ENCODE measurements around the gene ARID1A.
A peak's percentile ranks its signal among the peaks of the same experiment; 100 is the strongest.

Gene ARID1A

GRCh38 chr1:26771285-26771642 is 75.4 kb downstream of the ARID1A start:
- Histone ChIP-seq H3K27ac (ENCODE audit: low read depth, low read length) (peak overlapping the region; percentile 63), H3K4me1 (ENCODE audit: control insufficient read depth, insufficient read depth, low read length) (no peaks in the 10 kb centered on the region), H3K36me3 (ENCODE audit: control insufficient read depth, insufficient read depth, low read length) (peaks cover 100% of the 10 kb centered on the region), H3K9ac (ENCODE audit: low read depth, low read length) (no peak overlapping the region), H3K4me3 (ENCODE audit: low read depth, low read length) (no peak overlapping the region), H3K9me3 (ENCODE audit: control insufficient read depth, insufficient read depth, low read length) (no peaks in the 10 kb centered on the region), H3K27me3 (ENCODE audit: control insufficient read depth, insufficient read depth, low read length) (no peaks in the 10 kb centered on the region)

DNA sequence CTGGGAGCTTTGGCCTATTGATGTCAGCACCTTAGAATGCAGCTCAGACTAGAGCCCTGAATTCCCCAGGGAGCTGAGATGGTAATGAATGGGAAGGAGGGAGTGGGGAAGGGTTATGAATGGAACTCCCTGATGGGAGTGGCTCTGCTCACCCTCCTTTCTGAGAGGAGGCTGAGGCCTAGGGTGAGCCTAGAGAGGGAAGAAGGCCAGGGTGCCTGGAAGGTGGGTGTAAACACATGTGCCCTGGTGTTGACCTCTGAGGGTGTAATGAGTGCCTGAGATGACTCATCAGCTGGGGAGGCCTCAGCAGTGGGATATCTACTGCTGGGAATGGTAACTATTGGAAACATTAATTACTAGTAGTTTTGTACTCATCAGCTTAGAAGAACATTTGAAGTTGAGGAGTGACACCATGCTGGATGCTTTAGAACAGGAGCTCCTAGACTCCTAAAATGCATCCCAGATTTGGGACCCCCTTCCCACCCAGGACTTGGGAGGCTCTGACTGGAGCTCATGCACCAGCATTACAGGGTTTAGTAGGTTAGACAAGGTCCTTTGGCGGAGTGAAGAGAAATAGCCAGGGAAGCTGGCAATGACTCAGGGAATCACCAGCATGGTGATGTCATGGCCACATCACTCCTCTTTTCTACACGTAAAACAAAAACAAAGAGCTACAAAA is 76.0 kb downstream of the ARID1A start:
- peak overlapping the region; percentile 67 for H3K27ac ChIP-seq (ENCODE audit: low read depth, low read length)
- no peak overlapping the region for H3K4me3 ChIP-seq (ENCODE audit: low read depth, low read length)
- no peaks in the 10 kb centered on the region for H3K9me3 ChIP-seq (ENCODE audit: control insufficient read depth, insufficient read depth, low read length)
- no peaks in the 10 kb centered on the region for H3K27me3 ChIP-seq (ENCODE audit: control insufficient read depth, insufficient read depth, low read length)
- no peak overlapping the region for H3K9ac ChIP-seq (ENCODE audit: low read depth, low read length)
- H3K36me3 ChIP-seq (ENCODE audit: control insufficient read depth, insufficient read depth, low read length) = peaks cover 100% of the 10 kb centered on the region
- no peaks in the 10 kb centered on the region for H3K4me1 ChIP-seq (ENCODE audit: control insufficient read depth, insufficient read depth, low read length)

GRCh38 chr1:26772687-26773086 is 76.9 kb downstream of the ARID1A start:
- Histone ChIP-seq H3K4me3 (ENCODE audit: low read depth, low read length) (no peak overlapping the region), H3K9me3 (ENCODE audit: control insufficient read depth, insufficient read depth, low read length) (no peaks in the 10 kb centered on the region), H3K36me3 (ENCODE audit: control insufficient read depth, insufficient read depth, low read length) (peaks cover 100% of the 10 kb centered on the region), H3K9ac (ENCODE audit: low read depth, low read length) (no peak overlapping the region), H3K4me1 (ENCODE audit: control insufficient read depth, insufficient read depth, low read length) (no peaks in the 10 kb centered on the region), H3K27me3 (ENCODE audit: control insufficient read depth, insufficient read depth, low read length) (no peaks in the 10 kb centered on the region), H3K27ac (ENCODE audit: low read depth, low read length) (peak overlapping the region; percentile 67)

DNA sequence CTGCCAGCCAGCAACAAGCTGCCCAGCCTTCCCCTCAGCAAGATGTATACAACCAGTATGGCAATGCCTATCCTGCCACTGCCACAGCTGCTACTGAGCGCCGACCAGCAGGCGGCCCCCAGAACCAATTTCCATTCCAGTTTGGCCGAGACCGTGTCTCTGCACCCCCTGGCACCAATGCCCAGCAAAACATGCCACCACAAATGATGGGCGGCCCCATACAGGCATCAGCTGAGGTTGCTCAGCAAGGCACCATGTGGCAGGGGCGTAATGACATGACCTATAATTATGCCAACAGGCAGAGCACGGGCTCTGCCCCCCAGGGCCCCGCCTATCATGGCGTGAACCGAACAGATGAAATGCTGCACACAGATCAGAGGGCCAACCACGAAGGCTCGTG is 78.6 kb downstream of the ARID1A start:
- no peak overlapping the region for H3K9ac ChIP-seq (ENCODE audit: low read depth, low read length)
- H3K9me3 ChIP-seq (ENCODE audit: control insufficient read depth, insufficient read depth, low read length) = no peaks in the 10 kb centered on the region
- H3K4me1 ChIP-seq (ENCODE audit: control insufficient read depth, insufficient read depth, low read length) = no peaks in the 10 kb centered on the region
- peaks cover 100% of the 10 kb centered on the region for H3K36me3 ChIP-seq (ENCODE audit: control insufficient read depth, insufficient read depth, low read length)
- H3K27me3 ChIP-seq (ENCODE audit: control insufficient read depth, insufficient read depth, low read length) = no peaks in the 10 kb centered on the region
- no peak overlapping the region for H3K4me3 ChIP-seq (ENCODE audit: low read depth, low read length)
- H3K27ac ChIP-seq (ENCODE audit: low read depth, low read length) = no peak overlapping the region

- Histone ChIP-seq H3K27ac (ENCODE audit: low read depth, low read length) (no peak overlapping the region), H3K9ac (ENCODE audit: low read depth, low read length) (no peak overlapping the region), H3K9me3 (ENCODE audit: control insufficient read depth, insufficient read depth, low read length) (no peaks in the 10 kb centered on the region), H3K36me3 (ENCODE audit: control insufficient read depth, insufficient read depth, low read length) (peaks cover 100% of the 10 kb centered on the region), H3K4me3 (ENCODE audit: low read depth, low read length) (no peak overlapping the region), H3K27me3 (ENCODE audit: control insufficient read depth, insufficient read depth, low read length) (no peaks in the 10 kb centered on the region), H3K4me1 (ENCODE audit: control insufficient read depth, insufficient read depth, low read length) (no peaks in the 10 kb centered on the region)
Measured at GRCh38 chr1:26775666-26776065, 79.9 kb downstream of the ARID1A start.

DNA sequence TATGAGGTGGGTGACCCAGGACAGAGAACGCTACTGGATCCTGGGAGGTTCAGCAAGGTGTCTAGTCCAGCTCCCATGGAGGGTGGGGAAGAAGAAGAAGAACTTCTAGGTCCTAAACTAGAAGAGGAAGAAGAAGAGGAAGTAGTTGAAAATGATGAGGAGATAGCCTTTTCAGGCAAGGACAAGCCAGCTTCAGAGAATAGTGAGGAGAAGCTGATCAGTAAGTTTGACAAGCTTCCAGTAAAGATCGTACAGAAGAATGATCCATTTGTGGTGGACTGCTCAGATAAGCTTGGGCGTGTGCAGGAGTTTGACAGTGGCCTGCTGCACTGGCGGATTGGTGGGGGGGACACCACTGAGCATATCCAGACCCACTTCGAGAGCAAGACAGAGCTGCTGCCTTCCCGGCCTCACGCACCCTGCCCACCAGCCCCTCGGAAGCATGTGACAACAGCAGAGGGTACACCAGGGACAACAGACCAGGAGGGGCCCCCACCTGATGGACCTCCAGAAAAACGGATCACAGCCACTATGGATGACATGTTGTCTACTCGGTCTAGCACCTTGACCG is 83.4 kb downstream of the ARID1A start:
- Histone ChIP-seq H3K27ac (ENCODE audit: low read depth, low read length) (no peak overlapping the region), H3K4me1 (ENCODE audit: control insufficient read depth, insufficient read depth, low read length) (peaks cover 8% of the 10 kb centered on the region), H3K27me3 (ENCODE audit: control insufficient read depth, insufficient read depth, low read length) (no peaks in the 10 kb centered on the region), H3K9me3 (ENCODE audit: control insufficient read depth, insufficient read depth, low read length) (no peaks in the 10 kb centered on the region), H3K36me3 (ENCODE audit: control insufficient read depth, insufficient read depth, low read length) (peaks cover 93% of the 10 kb centered on the region), H3K9ac (ENCODE audit: low read depth, low read length) (no peak overlapping the region), H3K4me3 (ENCODE audit: low read depth, low read length) (no peak overlapping the region)

DNA sequence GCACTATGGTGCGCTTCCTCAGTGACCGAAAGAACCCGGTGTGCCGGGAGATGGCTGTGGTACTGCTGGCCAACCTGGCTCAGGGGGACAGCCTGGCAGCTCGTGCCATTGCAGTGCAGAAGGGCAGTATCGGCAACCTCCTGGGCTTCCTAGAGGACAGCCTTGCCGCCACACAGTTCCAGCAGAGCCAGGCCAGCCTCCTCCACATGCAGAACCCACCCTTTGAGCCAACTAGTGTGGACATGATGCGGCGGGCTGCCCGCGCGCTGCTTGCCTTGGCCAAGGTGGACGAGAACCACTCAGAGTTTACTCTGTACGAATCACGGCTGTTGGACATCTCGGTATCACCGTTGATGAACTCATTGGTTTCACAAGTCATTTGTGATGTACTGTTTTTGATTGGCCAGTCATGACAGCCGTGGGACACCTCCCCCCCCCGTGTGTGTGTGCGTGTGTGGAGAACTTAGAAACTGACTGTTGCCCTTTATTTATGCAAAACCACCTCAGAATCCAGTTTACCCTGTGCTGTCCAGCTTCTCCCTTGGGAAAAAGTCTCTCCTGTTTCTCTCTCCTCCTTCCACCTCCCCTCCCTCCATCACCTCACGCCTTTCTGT is 84.6 kb downstream of the ARID1A start:
- peaks cover 80% of the 10 kb centered on the region for H3K36me3 ChIP-seq (ENCODE audit: control insufficient read depth, insufficient read depth, low read length)
- H3K27me3 ChIP-seq (ENCODE audit: control insufficient read depth, insufficient read depth, low read length) = no peaks in the 10 kb centered on the region
- no peaks in the 10 kb centered on the region for H3K9me3 ChIP-seq (ENCODE audit: control insufficient read depth, insufficient read depth, low read length)
- no peak overlapping the region for H3K9ac ChIP-seq (ENCODE audit: low read depth, low read length)
- H3K4me3 ChIP-seq (ENCODE audit: low read depth, low read length) = no peak overlapping the region
- no peak overlapping the region for H3K27ac ChIP-seq (ENCODE audit: low read depth, low read length)
- H3K4me1 ChIP-seq (ENCODE audit: control insufficient read depth, insufficient read depth, low read length) = peaks cover 9% of the 10 kb centered on the region

DNA sequence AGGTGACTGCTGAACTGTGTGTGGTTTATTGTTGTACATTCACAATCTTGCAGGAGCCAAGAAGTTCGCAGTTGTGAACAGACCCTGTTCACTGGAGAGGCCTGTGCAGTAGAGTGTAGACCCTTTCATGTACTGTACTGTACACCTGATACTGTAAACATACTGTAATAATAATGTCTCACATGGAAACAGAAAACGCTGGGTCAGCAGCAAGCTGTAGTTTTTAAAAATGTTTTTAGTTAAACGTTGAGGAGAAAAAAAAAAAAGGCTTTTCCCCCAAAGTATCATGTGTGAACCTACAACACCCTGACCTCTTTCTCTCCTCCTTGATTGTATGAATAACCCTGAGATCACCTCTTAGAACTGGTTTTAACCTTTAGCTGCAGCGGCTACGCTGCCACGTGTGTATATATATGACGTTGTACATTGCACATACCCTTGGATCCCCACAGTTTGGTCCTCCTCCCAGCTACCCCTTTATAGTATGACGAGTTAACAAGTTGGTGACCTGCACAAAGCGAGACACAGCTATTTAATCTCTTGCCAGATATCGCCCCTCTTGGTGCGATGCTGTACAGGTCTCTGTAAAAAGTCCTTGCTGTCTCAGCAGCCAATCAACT is 85.5 kb downstream of the ARID1A start:
- Histone ChIP-seq H3K4me1 (ENCODE audit: control insufficient read depth, insufficient read depth, low read length) (peaks cover 17% of the 10 kb centered on the region), H3K9me3 (ENCODE audit: control insufficient read depth, insufficient read depth, low read length) (no peaks in the 10 kb centered on the region), H3K27ac (ENCODE audit: low read depth, low read length) (no peak overlapping the region), H3K4me3 (ENCODE audit: low read depth, low read length) (no peak overlapping the region), H3K27me3 (ENCODE audit: control insufficient read depth, insufficient read depth, low read length) (no peaks in the 10 kb centered on the region), H3K9ac (ENCODE audit: low read depth, low read length) (no peak overlapping the region), H3K36me3 (ENCODE audit: control insufficient read depth, insufficient read depth, low read length) (peaks cover 71% of the 10 kb centered on the region)

DNA sequence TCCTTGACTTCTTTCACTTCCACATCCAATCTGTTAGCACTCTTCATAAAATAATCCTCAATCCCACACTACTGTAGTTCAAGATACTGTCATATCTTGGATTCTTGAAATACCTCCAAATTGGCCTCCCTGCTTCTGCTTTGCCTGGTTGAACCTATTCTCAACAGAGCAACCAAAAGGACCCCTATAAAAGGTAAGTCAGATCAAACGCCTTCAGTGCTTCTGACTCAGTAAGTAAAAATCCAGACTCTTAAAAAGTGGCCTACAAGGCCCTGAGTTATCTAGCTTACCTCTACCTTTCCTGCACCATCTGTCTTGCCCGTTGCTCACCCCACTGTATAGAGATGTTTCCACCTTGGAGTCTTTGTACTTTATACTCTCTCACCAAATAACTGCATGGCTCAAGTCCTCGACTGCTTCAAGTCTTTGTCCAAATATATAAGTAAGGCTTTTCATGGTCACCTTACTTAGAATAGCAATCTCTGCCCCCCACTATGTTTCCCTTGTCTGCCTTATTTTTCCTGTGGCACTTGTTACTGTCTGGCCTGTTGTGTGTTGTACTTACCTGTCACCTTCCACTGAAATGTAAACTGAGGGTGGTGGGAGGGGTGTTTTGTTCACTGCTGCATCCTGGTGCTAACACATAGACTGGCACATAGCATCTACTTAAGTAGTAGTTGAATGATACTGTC is 86.9 kb downstream of the ARID1A start:
- Histone ChIP-seq H3K4me3 (ENCODE audit: low read depth, low read length) (no peak overlapping the region), H3K4me1 (ENCODE audit: control insufficient read depth, insufficient read depth, low read length) (peaks cover 28% of the 10 kb centered on the region), H3K9me3 (ENCODE audit: control insufficient read depth, insufficient read depth, low read length) (no peaks in the 10 kb centered on the region), H3K36me3 (ENCODE audit: control insufficient read depth, insufficient read depth, low read length) (peaks cover 58% of the 10 kb centered on the region), H3K27ac (ENCODE audit: low read depth, low read length) (no peak overlapping the region), H3K27me3 (ENCODE audit: control insufficient read depth, insufficient read depth, low read length) (no peaks in the 10 kb centered on the region), H3K9ac (ENCODE audit: low read depth, low read length) (no peak overlapping the region)

DNA sequence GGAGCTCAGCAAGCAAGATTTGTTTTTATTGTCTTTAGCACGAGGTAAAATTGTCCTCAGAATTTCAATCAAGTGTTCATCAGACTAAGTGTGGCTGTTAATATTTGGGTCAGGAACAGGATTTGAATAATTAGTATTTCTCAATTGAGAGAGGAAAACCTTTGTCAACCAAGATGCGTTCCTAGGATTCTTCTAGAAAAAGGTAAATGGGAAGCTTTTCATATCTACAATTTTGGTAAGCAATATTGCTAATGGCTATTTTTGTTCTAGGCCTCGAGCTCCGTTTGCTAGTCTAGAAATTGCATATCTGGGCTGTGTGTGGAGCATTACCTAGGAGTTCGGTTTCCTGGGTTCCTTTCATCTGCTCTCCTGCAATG is 87.8 kb downstream of the ARID1A start:
- Histone ChIP-seq H3K9me3 (ENCODE audit: control insufficient read depth, insufficient read depth, low read length) (no peaks in the 10 kb centered on the region), H3K27me3 (ENCODE audit: control insufficient read depth, insufficient read depth, low read length) (no peaks in the 10 kb centered on the region), H3K4me1 (ENCODE audit: control insufficient read depth, insufficient read depth, low read length) (peaks cover 29% of the 10 kb centered on the region), H3K9ac (ENCODE audit: low read depth, low read length) (no peak overlapping the region), H3K4me3 (ENCODE audit: low read depth, low read length) (no peak overlapping the region), H3K36me3 (ENCODE audit: control insufficient read depth, insufficient read depth, low read length) (peaks cover 48% of the 10 kb centered on the region), H3K27ac (ENCODE audit: low read depth, low read length) (peak overlapping the region; percentile 36)
